ENCODE measurements around the gene PI16. TPM values are rescaled to one million over a fixed set of nuclear protein-coding genes. Genes with fewer than 3 reads are reported as not detected.

The PI16 gene
- total RNA-seq, 2 experiments from 2014 or later, result 0.37 to 2.0 TPM

- Mint-ChIP-seq H3K9me3 (ENCODE audit: low read depth) (no peaks in the 10 kb centered on the region), H3K4me3 (no peak overlapping the region), H3K27ac (peak overlapping the region; percentile 45), H3K36me3 (no peaks in the 10 kb centered on the region), H3K27me3 (peaks cover 2% of the 10 kb centered on the region), H3K4me1 (peaks cover 50% of the 10 kb centered on the region)
- ATAC-seq, result no peak
- no peak for DNase-seq
- CTCF ChIA-PET, result interaction anchor here (1.6 to 5.1 kb wide), 3 partner anchors 27 to 65 kb away, joined by 3 to 25 read pairs (median 8); no protein-coding TSS in a partner anchor
These were observed 642 bp upstream of the PI16 start for GRCh38 chr6:36953931-36954261.

- peaks cover 2% of the 10 kb centered on the region for H3K27me3 Mint-ChIP-seq
- no peaks in the 10 kb centered on the region for H3K36me3 Mint-ChIP-seq
- H3K27ac Mint-ChIP-seq, result no peak overlapping the region
- CTCF ChIA-PET, result interaction anchor here (0.8 to 5.1 kb wide), 8 partner anchors 10 to 71 kb away, joined by 3 to 25 read pairs (median 5); partner anchors contain the start of genes C6orf89 and MTCH1
- H3K4me1 Mint-ChIP-seq, result peaks cover 41% of the 10 kb centered on the region
- ATAC-seq (no peak), DNase-seq (no peak)
- no peak overlapping the region for H3K4me3 Mint-ChIP-seq
- H3K9me3 Mint-ChIP-seq (ENCODE audit: low read depth), result no peaks in the 10 kb centered on the region
These were observed 598 bp downstream of the PI16 start for GRCh38 chr6:36955136-36955535.

GRCh38 chr6:36955671-36956445, 1.3 kb downstream of the PI16 start:
- H3K4me3 Mint-ChIP-seq, result no peak overlapping the region
- no peak for DNase-seq
- H3K36me3 Mint-ChIP-seq, result no peaks in the 10 kb centered on the region
- H3K27ac Mint-ChIP-seq, result no peak overlapping the region
- peaks cover 2% of the 10 kb centered on the region for H3K27me3 Mint-ChIP-seq
- CTCF ChIA-PET, result interaction anchor here (0.8 to 5.1 kb wide), 12 partner anchors 11 to 103 kb away, joined by 3 to 25 read pairs (median 4); partner anchors contain the start of genes C6orf89 and MTCH1
- peaks cover 47% of the 10 kb centered on the region for H3K4me1 Mint-ChIP-seq
- ATAC-seq, result peak; percentile 25
- no peaks in the 10 kb centered on the region for H3K9me3 Mint-ChIP-seq (ENCODE audit: low read depth)

GRCh38 chr6:36956446-36956820, 1.9 kb downstream of the PI16 start:
- no peak overlapping the region for H3K4me3 Mint-ChIP-seq
- H3K36me3 Mint-ChIP-seq, result no peaks in the 10 kb centered on the region
- CTCF ChIA-PET, result interaction anchor here (0.8 to 5.1 kb wide), 8 partner anchors 11 to 104 kb away, joined by 3 to 25 read pairs (median 4); partner anchors contain the start of gene C6orf89
- peaks cover 53% of the 10 kb centered on the region for H3K4me1 Mint-ChIP-seq
- H3K27me3 Mint-ChIP-seq, result peaks cover 2% of the 10 kb centered on the region
- no peaks in the 10 kb centered on the region for H3K9me3 Mint-ChIP-seq (ENCODE audit: low read depth)
- no peak for DNase-seq
- no peak overlapping the region for H3K27ac Mint-ChIP-seq
- no peak for ATAC-seq

GRCh38 chr6:36957773-36958271, 3.3 kb downstream of the PI16 start:
- ATAC-seq (no peak), DNase-seq (no peak)
- Mint-ChIP-seq H3K27me3 (peaks cover 2% of the 10 kb centered on the region), H3K9me3 (ENCODE audit: low read depth) (no peaks in the 10 kb centered on the region), H3K27ac (no peak overlapping the region), H3K4me3 (no peak overlapping the region), H3K4me1 (peaks cover 64% of the 10 kb centered on the region), H3K36me3 (no peaks in the 10 kb centered on the region)
- CTCF ChIA-PET, result interaction anchor here (5.1 kb wide), 1 partner anchor 61 kb away, joined by 25 read pairs; no protein-coding TSS in a partner anchor

GRCh38 chr6:36958775-36959554, 4.4 kb downstream of the PI16 start:
- H3K27me3 Mint-ChIP-seq, result peaks cover 2% of the 10 kb centered on the region

GRCh38 chr6:36959555-36960250, 5.2 kb downstream of the PI16 start:
- no peak for DNase-seq
- H3K9me3 Mint-ChIP-seq (ENCODE audit: low read depth), result no peaks in the 10 kb centered on the region
- H3K36me3 Mint-ChIP-seq, result no peaks in the 10 kb centered on the region
- peak overlapping the region; percentile 33 for H3K27ac Mint-ChIP-seq
- H3K4me1 Mint-ChIP-seq, result peaks cover 67% of the 10 kb centered on the region
- H3K27me3 Mint-ChIP-seq, result peaks cover 2% of the 10 kb centered on the region
- H3K4me3 Mint-ChIP-seq, result no peak overlapping the region
- CTCF ChIA-PET, result interaction anchor here (0.7 to 0.9 kb wide), 2 partner anchors 18 to 50 kb away, joined by 4 read pairs; no protein-coding TSS in a partner anchor
- no peak for ATAC-seq

More at GRCh38 chr6:36958775-36959554, 4.4 kb downstream of the PI16 start:
- Mint-ChIP-seq H3K9me3 (ENCODE audit: low read depth) (no peaks in the 10 kb centered on the region), H3K4me1 (peaks cover 69% of the 10 kb centered on the region), H3K27ac (no peak overlapping the region), H3K36me3 (no peaks in the 10 kb centered on the region), H3K4me3 (no peak overlapping the region)
- CTCF ChIA-PET, result interaction anchor here (0.9 kb wide), 1 partner anchor 49 kb away, joined by 4 read pairs; no protein-coding TSS in a partner anchor
- no peak for ATAC-seq
- DNase-seq, result no peak

- peaks cover 50% of the 10 kb centered on the region for H3K4me1 Mint-ChIP-seq
- H3K9me3 Mint-ChIP-seq (ENCODE audit: low read depth), result no peaks in the 10 kb centered on the region
- peaks cover 4% of the 10 kb centered on the region for H3K36me3 Mint-ChIP-seq
- DNase-seq (no peak), ATAC-seq (no peak)
- H3K27me3 Mint-ChIP-seq, result peaks cover 2% of the 10 kb centered on the region
- no peak overlapping the region for H3K4me3 Mint-ChIP-seq
- CTCF ChIA-PET, result no interaction called here
- H3K27ac Mint-ChIP-seq, result peak overlapping the region; percentile 49
These were observed 7.2 kb downstream of the PI16 start for GRCh38 chr6:36961441-36962435.

- H3K4me1 Mint-ChIP-seq, result peaks cover 47% of the 10 kb centered on the region
These were observed 8.3 kb downstream of the PI16 start for GRCh38 chr6:36962874-36963273.

GRCh38 chr6:36963451-36964290, 9.1 kb downstream of the PI16 start:
- Mint-ChIP-seq H3K27ac (peak overlapping the region; percentile 58), H3K4me3 (no peak overlapping the region), H3K27me3 (no peaks in the 10 kb centered on the region), H3K36me3 (peaks cover 15% of the 10 kb centered on the region), H3K9me3 (ENCODE audit: low read depth) (no peaks in the 10 kb centered on the region), H3K4me1 (peaks cover 47% of the 10 kb centered on the region)
- CTCF ChIA-PET, result interaction anchor here (1.4 to 1.7 kb wide), 2 partner anchors 54 to 90 kb away, joined by 5 read pairs; no protein-coding TSS in a partner anchor
- ATAC-seq (peak; percentile 54), DNase-seq (no peak)

More at GRCh38 chr6:36962874-36963273, 8.3 kb downstream of the PI16 start:
- Mint-ChIP-seq H3K27me3 (no peaks in the 10 kb centered on the region), H3K27ac (peak overlapping the region; percentile 58), H3K9me3 (ENCODE audit: low read depth) (no peaks in the 10 kb centered on the region), H3K4me3 (no peak overlapping the region), H3K36me3 (peaks cover 9% of the 10 kb centered on the region)
- DNase-seq, result peak; percentile 87
- peak; percentile 66 for ATAC-seq
- CTCF ChIA-PET, result interaction anchor here (1.4 kb wide), 1 partner anchor 55 kb away, joined by 5 read pairs; no protein-coding TSS in a partner anchor

- Mint-ChIP-seq H3K36me3 (peaks cover 18% of the 10 kb centered on the region), H3K4me3 (no peak overlapping the region), H3K4me1 (peaks cover 47% of the 10 kb centered on the region), H3K9me3 (ENCODE audit: low read depth) (no peaks in the 10 kb centered on the region), H3K27ac (no peak overlapping the region), H3K27me3 (no peaks in the 10 kb centered on the region)
- no peak for DNase-seq
- CTCF ChIA-PET, result interaction anchor here (1.7 kb wide), 1 partner anchor 91 kb away, joined by 5 read pairs; no protein-coding TSS in a partner anchor
- no peak for ATAC-seq
These were observed 9.8 kb downstream of the PI16 start for GRCh38 chr6:36964349-36964748.

Data from activated CD8-positive, alpha-beta memory T cell treated with anti-CD3 and anti-CD28 coated beads, Interleukin-2, amount 10 ng/mL, durations not matched to agents 7 days and 5 days (primary cell).